Activated CD4-positive, CD25-positive, alpha-beta regulatory T cell treated with anti-CD3 and anti-CD28 coated beads, Interleukin-2, amount 50 U/mL, for 24 hours (primary cell): ENCODE measurements around the gene RGMA.
"Not testable (repeated sequence)": the region's sequence is repeated elsewhere in the genome, so short reads cannot be mapped to it uniquely, and the experiment has no call there.

Source experiments
- ATAC-seq, 2 donors: fragments of 150-1000 bp; cut with Tn5 transposase; one replicate each; pipeline ENCODE4 v1.10.0; 2021; ENCODE audit warnings: mild to moderate bottlenecking in 1 of 2, moderate library complexity in 1 of 2

Gene RGMA

GRCh38 chr15:93065641-93066045 lies 23.4 kb downstream of the RGMA start:
- ATAC-seq: no peak

DNA sequence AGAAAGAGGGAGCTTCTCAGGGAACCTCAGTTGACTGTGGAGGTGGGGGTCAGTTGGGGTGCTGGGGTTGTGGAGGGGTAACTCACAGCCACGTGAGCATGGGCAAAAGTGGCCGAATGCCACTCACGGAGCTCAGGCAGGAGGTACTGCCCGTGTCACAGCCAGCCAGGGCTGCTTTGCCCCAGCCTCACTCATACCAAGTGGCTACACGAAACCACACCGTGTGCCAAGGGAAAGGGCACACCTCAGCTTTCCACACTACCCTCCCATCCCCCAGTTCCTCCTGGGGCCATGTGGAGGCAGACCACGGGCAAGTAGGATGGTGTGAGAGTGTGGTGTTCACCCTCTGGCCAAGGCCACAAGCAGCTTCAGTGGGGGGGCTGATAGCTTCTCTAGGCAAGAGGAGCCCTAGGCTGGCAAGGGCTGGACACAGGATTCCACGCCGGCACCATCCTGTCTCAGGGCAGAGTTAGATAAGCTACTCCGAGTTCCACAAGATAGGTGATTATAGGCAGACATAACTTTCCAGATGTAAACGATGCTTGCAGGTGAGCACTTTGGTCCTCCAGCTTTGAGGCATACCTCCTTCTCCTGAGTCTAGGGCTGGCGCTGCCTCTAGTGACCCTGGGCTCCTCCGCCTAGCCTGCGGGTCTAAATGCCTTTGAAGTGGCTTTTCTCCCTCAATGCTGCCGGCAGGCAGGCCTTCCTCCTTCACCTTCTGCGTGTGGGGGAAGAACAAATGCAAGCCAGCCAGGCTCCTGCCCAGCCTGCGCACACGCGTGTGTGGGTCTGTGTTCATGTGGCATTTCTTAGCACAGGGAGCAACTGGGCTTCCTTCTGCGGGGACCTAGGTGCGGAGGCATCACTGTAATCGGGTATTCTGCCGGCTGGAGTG lies 25.0 kb downstream of the RGMA start:
- ATAC-seq: no peak

DNA sequence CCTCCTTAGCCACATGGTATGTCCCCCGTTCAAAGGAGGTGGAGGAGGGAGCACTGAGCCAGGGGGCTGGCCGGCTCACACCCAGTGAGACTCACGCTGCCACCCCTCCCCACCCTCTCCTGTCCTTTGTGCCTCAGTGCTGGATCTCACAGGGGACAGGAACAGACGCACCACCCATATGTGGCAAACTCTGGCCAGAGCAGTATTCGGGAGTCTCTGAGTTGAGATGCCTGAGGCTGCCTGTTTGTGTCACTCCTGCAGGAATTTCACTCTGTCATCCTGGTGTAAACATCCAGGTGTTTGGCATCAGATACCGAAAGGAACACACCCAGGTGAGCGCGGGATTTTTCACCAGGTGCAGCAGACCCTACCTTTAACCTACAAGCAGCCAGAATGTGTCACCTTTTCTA lies 25.7 kb downstream of the RGMA start:
- ATAC-seq: no peak

- not testable (repeated sequence) for ATAC-seq
These were observed 26.3 kb downstream of the RGMA start for GRCh38 chr15:93062628-93063261.

DNA sequence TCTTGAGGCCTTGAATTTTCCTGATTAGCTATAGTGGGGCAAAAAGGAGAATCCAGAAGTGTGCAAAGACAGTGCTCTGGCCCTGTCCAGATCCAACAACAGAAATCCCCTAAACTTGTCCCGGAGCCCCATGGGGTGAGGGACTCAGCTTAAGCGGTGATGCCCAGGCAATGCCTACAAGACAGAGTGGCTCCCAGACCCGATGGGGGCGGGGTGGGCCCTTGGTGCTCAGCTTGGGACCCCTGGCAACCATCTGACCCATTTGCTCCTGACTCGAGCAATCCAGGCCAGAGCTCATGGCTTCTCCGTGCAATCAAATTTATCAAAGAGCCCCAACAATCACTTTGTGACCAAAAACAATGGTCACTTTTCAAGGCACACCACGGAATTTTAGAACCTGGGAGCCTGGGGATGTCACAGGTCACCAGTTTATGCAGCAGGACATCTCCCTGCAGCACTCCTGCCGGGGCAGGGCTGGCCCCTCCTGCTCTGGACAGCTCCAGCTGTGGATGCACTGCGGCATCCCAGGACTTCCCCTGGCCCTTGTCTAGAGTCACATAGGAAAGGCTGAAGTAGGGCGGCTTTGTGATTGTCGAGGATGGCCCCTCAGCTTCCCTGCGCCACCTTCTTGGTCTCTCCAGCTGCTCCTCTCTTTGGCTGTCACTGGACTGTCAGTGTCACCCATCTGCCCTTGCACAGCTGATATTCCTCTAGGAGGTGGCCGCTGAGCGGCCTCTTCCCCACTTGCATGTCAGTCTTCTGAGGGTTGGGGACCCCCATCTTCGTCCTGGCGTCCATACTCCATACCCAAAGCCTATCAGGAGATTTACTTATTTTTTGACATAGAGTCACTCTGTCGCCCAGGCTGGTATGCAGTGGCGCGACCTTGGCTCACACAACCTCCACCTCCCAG lies 28.4 kb downstream of the RGMA start:
- ATAC-seq: no peak

DNA sequence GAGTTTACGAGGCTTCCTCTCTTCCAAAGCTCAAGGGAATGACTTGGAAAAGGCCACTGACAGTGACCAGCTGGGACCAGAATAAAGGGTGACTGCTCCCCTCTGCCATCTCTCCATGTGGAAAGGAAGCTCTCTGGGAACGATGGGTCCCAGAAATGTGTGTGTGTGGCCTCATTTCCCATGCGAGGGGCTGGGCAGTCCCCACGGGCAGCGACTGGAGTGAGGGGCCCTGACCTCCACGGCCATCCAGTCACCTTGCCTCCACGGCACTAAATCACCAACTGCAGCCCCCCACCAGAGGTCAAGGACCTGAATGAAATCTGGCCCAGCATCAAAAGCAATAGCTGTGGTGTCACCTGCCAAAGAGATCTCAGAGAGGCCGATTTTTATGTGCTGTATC lies 29.6 kb downstream of the RGMA start:
- ATAC-seq: no peak

GRCh38 chr15:93058904-93059427 lies 30.0 kb downstream of the RGMA start:
- no peak for ATAC-seq

GRCh38 chr15:93058128-93058527 lies 30.9 kb downstream of the RGMA start:
- no peak for ATAC-seq

GRCh38 chr15:93057618-93058017 lies 31.4 kb downstream of the RGMA start:
- no peak for ATAC-seq

GRCh38 chr15:93056836-93057235 lies 32.2 kb downstream of the RGMA start:
- ATAC-seq: no peak

- ATAC-seq: no peak
These were observed 33.8 kb downstream of the RGMA start for GRCh38 chr15:93055211-93055610.

GRCh38 chr15:93052090-93052879 lies 36.7 kb downstream of the RGMA start:
- no peak for ATAC-seq

DNA sequence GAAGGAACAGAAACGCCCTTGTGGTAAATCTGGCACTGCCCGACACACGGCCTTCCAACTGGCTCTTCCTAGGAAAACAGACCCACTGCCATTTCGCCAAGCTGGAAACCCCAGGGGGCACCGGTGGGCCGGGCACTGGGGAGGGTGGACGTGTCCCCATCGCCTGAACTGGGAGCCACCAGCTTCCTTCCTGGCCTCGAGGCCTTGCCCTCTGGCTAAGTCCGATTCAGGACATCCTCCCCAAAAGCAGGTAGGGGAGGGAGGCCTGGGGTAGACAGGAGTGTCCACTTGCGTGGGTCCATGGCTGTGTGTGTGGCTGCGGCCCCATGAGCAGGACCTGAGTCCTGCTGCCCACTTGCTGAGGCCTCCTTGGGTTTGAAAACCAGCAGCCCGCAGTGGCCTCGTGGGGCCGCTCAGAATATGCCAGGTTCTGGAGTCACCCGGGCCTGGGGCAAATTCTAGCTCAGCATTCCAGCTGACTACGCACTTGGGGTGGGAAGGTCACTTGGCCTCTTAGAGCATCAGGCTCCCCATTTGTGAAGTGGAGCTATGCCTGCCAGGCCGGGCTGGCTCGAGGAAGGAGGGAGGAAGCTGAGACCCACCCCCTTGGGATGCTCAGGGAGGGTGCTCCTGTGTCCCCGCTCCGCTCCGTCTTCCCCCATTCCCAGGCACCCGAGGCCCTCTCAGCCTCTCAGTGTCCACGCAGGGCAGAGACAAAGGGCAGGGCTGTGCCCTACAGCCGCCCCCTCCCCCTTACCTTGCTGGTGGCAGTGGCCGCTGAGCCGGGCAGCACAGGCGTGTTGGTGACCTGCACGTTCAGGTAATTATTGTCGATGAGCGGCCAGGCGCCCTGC lies 37.5 kb downstream of the RGMA start:
- no peak for ATAC-seq

- ATAC-seq: no peak
These were observed 38.4 kb downstream of the RGMA start for GRCh38 chr15:93050648-93051047.

GRCh38 chr15:93049914-93050578 lies 39.0 kb downstream of the RGMA start:
- ATAC-seq: no peak

DNA sequence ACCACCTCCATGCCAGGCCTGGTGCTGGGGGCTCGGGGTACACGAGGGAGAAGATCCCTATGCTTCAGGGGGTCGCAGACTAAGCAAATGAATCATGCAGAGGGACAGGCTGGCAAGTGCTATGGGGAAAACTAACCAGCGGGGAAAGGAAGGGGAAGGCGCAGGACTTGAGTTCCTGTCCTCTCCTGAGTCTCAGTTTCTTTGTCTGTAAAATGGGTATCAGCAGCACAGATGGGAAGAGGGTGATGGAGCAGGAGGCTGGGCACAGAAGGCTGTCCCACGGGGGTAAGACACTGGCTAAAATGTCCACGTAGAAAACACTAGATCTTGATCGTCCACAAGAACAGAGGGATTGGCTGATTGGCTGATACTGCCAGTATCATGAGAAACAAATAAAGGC lies 39.8 kb downstream of the RGMA start:
- ATAC-seq: no peak

- ATAC-seq: no peak
These were observed 40.3 kb downstream of the RGMA start for GRCh38 chr15:93048759-93049161.

- ATAC-seq: no peak
These were observed 40.6 kb downstream of the RGMA start for GRCh38 chr15:93048426-93048721.

DNA sequence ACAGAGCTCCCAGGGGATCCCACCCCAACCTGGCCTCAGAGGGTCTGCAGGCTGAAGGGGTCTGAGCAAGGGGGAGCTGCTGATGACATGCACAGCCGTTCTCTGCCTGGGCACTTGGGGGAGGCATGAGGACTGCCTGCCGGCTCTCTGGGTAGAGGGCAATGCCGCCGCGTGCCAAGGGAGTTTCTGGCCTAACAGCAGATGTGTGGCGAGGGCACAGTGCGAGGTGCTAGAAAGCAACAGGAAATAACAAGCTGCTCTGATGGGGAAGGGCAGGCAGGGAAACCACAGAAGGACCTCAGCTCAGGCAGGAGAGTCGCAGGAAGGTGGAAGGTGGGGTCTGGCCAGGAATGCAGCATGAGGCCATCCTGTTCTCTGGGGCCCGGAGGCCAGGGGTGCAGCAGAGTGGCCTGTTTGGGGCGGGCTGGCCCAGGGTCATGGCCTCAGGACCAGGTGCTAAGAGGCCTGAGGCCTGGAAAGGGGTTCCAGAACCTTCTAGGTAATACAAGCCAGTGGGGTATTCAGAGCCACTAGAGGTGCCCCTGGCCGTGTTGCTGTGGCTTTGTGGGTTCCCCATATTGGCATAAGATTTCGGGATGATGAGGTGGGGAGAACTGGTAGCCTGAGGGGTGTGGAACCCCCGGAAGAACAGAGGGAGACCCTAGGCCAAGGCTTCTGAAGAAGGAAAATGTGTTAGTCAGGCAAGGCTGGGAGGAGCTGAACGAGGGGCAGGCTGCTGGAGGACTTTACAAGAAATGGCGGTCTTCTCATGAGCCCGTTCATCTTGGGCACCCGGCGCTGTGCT lies 41.2 kb downstream of the RGMA start:
- ATAC-seq: no peak

DNA sequence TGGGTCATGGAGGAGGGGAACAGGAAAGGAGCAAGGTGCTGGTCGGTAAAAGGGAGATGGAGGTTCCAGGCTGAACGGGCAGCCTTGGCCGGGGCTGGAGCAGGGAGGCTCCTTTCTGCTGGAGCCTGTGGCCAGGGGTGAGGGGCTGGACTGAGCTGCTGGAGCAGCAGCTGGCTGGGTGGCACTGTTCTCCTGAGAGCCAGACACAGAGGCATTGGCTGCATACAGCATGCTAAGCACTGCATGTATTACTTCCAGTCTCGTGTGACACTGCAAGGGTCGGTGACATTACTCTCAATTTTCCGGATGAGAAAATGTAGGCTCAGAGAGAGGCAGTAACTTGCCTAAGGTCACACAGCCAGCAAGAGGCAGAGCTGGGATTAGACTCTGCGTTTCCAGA lies 42.3 kb downstream of the RGMA start:
- ATAC-seq: no peak
